DND-41 (cell line): Measurements from ENCODE around the gene COMP.

Experiments
- EZH2 ChIP-seq: IDR thresholded peaks from 3 replicates; pipeline ENCODE4 v1.6.1; 2012; ENCODE audit warnings: borderline replicate concordance, low read depth, mild to moderate bottlenecking, moderate library complexity, low read length, inconsistent platforms; ENCODE audit not compliant: severe bottlenecking
- TF ChIP-seq, protein P1 (sequence below): IDR thresholded peaks from 2 replicates; pipeline ENCODE4 v1.5.1; 2012; ENCODE audit warnings: borderline replicate concordance, low read length, moderate library complexity, mild to moderate bottlenecking; ENCODE audit not compliant: poor library complexity, severe bottlenecking; ENCODE audit errors: extremely low read depth

DNA sequence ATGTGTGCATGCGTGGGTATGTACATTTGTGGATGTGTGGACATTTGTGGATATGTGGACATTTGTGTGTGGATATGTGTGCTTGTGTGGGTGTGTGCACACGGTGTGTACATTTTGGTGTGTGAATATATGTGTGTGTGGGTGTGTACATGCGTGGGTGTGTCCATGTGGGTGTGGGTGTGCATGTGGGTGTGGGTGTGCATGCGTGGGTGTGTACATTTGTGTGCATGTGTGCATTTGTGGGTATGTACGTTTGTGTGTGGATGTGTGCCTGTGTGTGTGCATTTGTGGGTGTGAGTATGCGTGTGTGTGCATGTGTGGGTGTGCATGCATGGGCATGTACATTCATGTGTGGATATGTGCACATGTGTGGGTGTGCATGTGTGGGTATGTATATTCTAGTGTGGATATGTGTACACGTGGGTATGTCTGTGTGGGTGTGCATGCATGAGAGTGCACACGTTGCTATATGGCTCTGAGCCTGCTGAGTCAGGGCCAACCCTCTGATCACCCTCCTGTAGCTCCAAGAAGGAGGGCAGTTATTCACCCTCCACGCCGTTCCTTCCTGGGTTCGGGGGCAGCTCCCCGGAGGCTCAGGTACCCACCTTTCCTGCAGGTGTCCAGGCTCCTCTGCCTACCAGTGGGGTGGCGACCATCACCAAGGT, 20.3 kb downstream of the COMP start:
- TF ChIP-seq, protein P1, sequence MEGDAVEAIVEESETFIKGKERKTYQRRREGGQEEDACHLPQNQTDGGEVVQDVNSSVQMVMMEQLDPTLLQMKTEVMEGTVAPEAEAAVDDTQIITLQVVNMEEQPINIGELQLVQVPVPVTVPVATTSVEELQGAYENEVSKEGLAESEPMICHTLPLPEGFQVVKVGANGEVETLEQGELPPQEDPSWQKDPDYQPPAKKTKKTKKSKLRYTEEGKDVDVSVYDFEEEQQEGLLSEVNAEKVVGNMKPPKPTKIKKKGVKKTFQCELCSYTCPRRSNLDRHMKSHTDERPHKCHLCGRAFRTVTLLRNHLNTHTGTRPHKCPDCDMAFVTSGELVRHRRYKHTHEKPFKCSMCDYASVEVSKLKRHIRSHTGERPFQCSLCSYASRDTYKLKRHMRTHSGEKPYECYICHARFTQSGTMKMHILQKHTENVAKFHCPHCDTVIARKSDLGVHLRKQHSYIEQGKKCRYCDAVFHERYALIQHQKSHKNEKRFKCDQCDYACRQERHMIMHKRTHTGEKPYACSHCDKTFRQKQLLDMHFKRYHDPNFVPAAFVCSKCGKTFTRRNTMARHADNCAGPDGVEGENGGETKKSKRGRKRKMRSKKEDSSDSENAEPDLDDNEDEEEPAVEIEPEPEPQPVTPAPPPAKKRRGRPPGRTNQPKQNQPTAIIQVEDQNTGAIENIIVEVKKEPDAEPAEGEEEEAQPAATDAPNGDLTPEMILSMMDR, result no peak
- no peak for TF ChIP-seq EZH2
